Activated T-cell treated with anti-CD3 and anti-CD28 coated beads for 48 hours (primary cell): ENCODE results near the gene GMPPA.
A peak's percentile ranks its signal among the peaks of the same experiment; 100 is the strongest.

Source experiments
- DNase-seq: peaks from one replicate; pipeline ENCODE4 v3.0.0-alpha.2; 2020; ENCODE audit warnings: low read depth

Gene GMPPA

DNA sequence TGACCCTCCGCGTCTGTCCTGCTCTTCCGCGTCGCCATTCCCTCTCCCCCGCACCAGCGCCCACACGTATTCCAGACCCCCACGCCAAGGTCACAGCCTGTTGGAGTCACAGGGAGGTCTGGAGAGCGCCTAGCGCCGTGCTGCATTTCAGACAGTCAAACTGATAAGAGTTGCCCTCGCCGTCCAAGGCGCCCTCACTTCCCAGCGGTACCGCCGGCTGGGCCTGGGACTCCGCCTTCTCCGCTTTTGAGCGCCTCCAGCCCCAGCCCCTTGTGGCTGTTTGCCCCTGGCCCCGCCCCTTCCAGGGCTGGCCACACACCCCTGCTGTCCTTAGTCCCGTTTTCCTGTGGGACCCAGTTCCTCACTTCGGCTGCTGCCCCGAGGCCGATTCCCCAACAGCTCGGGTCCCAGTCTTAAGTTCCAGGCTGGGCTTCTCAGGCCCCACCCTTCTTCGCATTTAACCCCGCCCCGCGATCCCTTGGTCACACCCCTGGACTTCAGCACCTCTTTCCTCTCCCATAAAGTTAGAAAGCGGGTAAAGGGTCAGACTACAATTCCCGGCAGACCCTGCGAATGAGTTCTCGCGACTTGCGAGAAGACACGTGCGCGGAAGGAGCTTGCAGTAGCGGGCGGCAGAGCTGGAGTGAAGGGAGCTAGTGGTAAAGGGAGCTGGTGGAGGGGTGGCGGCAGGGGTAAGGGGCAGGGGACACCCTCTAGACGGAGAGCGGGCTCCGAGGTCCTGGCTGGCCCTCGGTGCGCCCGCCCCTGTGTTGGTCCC lies at the start of gene GMPPA:
Gene GMPPA, plus strand, starts transcription at position 612 of the 778 bp plus-strand sequence. CDS start 1,085 bp downstream, outside the sequence.
- DNase-seq, result peak; percentile 87

DNA sequence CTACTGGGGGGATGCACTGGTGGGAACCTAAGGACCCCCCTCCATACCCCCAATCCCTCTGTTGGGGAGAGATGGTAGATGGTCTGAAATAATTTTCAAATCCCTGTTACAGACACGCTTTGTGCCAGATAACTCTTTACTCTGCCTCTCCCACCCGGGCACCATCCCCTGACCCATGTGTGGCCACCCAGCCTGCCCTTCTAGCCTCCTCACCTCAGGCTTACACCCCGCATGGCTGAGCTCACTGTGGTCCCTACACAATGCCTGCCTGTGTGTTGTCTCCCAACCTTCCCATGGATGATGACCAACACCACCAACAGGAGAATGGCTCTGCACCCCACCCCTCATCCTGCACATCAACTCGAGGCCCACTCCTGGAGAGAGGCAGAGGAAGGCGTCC lies 49.1 kb upstream of the GMPPA start:
- DNase-seq, result no peak

DNA sequence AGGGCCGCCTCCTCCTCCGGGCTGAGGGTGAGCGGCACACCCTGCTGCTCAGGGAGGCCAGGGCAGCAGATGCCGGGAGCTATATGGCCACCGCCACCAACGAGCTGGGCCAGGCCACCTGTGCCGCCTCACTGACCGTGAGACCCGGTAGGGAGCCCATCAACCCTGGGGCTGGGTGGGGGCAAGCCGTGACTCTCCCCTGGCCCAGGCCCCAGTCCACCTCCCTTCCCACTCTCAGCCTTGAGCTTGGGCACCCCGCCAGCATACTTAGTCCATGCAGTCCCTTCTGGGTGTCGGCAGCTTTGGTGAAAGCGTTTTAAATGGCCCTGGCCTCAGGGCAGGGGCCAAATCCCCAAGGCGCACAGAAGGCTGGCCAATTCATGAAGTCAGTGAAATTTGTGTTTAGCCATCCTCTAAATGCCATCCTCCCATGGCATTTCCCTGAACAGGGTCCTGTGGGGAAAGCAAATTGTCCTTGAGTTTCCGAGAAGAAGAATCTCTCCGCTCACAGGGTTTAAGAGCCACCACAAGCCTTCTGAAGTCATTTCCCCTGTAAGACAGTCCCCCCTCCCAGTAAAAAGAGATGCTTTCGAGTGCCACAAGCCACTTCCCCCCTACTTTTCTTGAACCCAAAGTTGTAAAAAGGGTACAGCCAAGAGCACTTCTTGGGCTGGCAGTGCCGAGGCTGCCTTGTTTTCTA lies 46.9 kb upstream of the GMPPA start:
- no peak for DNase-seq

DNA sequence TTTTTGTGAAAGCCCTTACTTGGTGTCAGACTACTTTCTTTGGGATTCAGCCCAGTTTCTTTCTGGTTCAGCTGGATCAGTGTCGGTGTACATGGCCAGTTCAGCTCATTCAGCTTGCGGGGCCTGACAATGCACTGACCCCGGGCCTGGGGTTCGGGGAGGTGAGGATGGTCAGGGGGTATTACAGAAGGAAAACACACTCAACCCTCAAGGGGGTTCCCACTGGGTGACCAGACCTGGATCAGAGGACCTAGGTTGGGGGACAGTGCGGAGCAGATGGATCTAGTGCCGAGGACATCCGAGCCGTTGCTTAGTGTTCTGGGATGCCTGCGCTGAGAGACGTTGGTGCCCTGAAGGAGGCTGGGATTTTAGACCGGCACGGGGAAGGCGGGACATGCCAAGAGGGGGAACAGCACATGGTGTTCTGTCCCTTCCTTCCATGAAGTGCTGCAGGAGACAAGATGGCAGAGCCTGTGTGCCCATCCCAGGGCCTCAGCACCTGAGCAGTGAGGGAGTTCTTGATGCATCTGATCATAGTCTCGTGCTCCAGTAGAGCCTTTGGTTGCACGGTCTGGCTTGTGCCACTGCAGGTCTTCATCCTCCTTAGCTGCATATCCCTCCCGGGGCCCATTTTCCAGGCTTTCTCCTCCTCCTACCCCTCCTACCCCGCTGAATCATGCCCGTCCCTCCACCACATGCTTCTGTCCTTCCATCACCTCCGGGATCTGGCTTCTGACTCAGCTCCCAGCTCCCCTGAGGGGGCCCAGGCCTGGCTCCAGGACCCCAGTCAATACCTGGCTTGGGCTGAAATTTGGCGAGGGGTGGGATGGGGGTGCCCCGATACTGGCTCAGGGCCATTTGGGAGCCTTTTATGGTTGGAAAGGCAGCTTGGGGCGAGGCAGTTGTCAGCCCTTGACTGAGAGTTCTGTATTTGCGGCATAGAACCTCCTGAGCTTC lies 46.1 kb upstream of the GMPPA start:
- DNase-seq, result no peak

DNA sequence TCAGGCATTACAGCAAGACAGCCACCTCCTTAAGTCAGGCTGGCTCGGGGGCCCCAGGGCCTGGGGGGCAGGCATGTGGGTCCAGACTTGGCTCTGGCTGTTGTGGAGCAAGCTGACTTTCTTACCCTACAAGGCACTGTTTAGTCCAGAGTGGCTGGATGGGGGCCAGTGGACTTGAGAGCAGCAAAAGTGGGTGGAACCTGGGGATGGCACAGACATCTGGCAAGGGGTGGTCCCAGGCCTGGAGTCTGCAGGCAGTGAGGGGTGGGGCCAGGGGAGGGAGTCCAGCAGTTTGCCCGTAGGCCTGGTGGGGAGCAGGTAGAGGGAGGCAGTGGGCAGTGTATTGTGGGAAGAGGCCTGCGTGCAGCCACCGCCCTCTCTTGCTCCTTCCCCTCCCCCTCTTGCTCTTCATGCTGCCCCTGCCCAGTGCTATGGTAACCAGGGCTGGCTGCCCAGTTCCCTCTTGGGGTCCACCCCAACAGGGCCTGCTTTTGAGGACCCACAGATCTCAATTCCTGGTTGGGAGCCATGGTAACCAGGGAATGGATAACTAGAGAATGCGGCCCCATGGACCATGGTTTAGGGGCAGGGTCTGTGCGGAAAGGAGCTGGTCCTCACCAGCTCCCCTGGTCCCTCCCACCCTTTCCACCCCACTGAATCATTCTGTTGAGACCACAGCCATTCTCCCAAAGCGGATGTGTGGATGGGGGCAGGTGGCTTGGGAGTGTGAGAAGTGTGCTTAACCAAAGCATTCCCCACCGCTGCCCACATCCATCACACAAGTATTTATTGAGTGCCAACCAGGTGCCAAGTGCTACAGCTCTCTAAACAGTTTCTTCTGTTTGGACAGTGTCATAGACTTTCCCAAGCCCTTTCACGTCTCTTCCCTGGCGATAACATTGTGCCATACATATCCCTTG lies 44.8 kb upstream of the GMPPA start:
- no peak for DNase-seq

DNA sequence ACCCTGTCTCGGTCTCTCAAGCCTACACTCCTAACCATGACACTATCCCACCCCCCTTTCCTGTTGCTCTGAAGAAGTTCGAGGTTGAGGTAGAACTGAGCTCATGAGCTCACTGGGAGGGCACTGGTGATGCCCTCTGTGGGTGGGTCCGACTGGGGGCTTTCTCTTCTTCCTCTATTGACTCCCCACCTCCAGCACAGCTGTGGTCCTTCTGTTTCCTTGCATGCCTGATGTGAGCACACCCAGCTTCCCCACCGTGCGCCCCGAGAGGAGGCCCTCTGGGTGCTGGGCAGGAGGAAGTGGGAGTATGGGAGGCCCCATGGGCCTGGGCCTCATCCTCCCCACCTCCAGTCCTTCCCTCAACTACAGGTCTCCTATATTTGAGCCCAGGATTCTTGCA lies 43.1 kb upstream of the GMPPA start:
- DNase-seq, result no peak

DNA sequence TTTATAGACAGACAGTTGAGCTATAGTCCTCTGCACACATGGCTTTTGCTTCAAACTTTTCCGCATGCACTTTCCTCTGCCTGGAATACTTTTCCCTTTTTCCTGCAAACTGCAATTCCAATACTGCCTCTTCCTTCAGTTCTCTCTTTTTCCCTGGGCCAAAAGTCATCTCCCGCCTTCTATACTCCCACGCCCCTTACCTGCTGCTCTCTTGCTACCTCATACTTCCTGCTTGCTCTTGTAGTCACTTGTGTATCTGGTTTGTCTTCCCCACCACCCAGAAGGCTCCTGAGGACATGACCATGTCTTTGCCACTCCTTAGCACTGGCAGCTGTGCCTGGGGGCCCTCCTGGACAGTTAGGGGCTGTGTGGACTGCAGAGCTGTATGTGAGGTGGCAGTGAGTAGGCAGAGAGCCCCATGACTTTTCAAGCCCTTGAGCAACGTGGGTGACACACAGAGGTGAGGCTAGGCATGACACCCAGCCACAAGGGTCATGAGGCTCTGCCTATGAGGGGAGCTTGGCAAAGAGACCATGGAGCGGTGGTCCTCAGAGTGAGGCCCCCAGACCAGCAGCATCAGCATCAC lies 40.8 kb upstream of the GMPPA start:
- no peak for DNase-seq

DNA sequence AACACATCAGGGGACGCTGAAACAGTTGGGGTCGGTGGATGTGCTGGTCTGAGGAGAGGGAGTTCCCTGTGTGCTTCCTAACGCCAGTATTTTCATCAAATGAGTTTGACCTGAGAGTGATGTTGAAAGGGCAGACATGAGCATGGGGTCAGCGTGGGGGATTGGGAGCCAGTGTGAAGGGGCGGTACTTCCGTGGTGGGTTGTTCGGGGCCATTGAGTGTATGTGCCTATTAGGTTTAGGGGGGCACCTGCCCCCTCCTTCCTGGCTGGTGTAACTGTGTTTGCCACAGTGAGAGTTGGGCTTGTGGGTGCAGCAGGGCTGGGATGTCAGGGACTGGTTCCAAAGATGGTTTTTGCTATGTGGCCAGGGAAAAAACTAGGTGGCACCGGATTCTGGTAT lies 39.7 kb upstream of the GMPPA start:
- no peak for DNase-seq

DNA sequence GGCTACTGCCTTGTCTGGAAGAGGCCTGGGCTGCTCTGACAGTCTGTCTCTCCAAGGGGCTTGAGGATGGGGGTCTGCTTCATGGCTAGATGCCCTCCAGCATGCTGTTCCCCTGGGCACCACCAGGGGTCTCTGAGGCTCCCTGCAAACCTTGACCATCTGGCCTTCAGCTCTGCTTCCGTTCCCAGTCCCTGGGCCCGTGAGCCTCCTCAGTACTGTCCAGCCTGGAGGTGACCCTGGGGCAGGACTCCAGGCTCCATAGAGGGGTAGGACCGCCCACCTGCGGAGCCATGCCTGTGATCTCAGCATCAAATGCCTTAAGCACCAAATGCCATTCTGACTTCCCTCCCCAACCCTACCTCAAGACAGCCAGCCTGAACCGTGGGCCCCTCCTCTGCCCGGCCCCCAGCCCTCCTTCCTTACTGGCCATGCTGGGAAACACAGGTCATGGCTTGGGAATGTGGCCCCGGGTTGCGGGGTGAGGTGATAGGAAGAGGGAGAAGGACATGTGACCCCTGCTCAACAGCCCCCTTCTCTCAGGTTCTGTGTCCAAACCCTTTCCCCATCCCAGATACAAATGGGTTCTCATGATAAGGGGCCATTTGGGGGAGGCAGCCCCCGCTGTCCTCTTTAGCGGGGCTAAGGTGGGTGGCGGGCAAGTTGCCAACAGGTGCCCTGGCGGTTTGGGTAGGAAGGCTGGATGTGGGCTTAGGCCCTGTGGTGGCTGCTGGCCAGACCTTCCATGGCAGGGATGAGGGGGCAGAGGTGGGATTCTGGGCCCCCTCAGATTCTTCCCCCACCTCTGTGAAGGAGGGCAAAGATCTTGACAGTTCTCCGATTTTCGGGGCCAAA lies 39.0 kb upstream of the GMPPA start:
- DNase-seq, result peak; percentile 38

DNA sequence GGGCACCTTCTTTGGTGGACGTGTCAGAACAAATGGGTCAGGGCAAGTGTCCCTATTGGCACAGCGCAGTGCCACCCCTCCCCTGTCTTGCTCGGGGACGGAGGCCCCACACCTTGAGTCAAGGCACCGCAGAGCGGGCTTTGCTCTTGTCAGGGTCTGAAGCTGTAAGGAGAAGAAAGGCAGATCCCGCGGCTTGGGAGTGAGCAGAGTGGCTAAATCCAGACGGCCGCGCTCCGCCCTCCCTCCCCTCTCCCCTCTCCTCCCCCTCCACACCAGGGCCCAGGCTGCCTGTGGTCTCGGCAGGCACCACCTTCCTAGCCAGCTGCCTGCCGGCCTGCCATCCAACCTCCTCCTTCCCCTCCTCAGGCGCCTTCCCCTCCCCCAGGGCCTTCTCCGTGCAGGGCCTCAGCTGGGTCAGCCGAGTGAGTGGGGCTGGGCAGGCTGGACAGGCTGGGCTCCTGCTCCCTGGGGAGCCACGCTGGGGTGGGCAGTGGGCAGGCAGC lies 38.2 kb upstream of the GMPPA start:
- no peak for DNase-seq

DNA sequence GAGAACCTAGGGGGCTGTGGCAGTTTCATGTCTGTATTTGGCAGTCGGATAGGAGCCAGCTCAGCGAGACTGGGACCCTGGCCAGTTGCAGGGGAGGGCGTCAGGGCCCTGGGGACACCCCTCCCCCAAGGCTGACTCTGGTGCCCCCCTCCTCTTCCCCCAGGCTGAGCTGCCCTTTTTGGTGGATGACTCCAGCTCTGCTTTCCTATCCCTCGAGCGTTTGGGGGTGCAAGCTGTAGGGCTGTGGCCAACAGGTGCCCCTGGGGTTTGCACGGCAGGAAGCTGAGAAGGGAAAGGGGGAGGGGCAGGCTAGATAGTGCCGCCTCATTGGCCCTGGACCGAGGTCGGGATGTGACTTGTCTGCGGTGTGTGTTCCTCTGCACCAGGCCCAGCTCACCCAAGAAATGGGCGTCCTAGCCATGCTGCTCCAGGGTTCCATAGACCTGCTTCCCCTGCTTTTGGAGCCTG lies 37.6 kb upstream of the GMPPA start:
- no peak for DNase-seq

DNA sequence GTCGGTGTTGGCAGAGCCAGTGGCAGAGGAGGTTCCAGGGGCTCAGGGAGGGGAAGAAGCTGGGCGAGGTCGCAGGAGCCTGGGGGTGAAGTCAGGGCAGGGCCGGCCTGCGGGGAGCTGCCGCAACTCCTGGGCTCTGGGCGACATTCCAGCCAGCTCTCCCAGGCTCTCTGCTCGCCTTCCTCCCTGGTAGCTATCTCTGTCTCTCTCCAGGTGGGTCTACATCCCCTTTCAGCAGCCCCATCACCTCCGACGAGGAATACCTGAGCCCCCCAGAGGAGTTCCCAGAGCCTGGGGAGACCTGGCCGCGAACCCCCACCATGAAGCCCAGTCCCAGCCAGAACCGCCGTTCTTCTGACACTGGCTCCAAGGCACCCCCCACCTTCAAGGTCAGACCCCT lies 37.0 kb upstream of the GMPPA start:
- no peak for DNase-seq

DNA sequence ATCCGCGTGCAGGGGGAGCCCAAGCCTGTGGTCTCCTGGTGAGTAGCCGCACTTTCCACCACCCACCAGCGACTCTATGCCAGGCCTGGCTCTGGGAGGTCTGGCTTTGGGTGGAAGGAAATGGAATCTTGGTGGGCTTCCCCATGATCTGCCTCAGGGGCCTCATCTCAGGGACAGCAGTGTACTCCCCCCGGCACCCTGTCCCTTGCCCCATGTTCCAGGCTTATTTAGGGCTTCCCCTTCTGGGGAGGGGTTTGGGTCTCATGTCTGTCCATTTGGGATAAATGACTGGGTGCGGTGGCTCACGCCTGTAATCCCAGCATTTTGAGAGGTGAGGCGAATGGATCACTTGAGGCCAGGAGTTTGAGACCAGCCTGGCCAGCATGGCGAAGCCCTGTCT lies 36.3 kb upstream of the GMPPA start:
- DNase-seq, result no peak

DNA sequence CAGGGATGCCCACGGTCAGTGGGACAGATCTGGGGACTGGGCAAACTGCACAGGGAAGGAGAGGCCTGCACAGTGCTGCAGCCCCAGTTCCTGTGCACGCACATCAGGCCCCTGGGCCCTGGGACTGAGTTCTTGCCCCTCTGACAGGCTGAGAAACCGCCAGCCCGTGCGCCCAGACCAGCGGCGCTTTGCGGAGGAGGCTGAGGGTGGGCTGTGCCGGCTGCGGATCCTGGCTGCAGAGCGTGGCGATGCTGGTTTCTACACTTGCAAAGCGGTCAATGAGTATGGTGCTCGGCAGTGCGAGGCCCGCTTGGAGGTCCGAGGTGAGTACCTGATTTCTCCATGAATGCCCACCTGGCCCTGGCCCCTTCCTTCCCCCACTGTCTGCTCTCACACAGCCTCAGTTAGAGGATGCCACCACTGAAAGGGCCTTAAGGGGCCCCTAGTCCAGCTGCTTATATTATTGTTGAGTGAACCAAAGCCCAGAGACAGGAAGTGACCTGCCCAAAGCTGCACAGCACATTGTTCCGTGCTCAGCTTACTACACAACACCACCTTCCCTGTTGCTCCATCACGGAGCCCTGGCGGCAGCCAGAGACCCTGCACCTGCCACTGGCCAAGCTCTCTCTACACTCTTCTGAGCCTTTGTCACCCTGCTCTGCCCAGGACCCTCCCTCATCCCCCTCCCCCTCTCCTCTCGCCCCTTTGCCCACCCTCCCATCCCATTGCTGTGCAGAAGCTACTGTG lies 34.2 kb upstream of the GMPPA start:
- DNase-seq, result no peak

DNA sequence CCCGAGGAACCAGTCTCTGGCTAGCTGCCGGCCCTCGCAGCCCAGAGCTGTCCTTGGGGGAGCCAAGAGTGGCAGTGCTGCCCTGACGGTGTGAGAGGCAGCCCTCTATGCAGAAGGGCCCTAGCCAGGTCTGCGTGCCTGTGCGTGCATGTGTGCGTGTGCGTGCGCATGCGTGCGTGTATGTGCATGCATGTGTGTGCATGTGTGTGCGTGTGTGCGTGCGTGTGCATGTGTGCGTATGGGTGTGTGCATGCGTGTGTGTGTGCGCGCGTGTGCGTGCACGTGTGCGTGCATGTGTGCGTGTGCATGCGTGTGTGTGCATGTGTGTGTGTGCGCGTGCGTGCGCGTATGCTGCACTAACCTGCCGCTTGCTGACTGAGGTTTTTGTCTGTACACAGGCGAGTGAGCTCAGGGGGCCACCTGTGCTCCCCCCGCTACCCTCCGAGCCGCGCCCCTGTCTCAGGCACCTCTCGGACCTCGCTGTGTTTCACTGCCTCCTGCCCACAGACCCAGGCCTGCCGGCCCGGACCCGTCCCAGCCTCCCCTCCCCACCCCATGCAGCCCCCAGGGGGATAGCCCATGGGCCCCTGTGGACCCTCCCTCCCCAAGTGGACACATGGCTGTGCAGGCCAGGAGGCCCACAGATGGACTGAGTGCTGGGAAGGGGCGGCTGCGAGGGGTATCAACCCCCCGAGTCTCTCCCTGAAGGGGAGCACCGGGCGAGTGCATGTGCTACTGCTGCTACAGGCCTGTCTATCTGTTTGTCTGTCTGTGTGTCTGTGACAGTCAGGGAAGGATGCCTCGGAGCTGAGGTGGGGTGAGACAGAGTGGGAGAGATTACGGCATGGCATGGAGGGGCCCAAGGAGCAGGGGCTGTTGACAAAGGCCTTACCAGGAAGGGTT lies 32.8 kb upstream of the GMPPA start:
- DNase-seq, result no peak

DNA sequence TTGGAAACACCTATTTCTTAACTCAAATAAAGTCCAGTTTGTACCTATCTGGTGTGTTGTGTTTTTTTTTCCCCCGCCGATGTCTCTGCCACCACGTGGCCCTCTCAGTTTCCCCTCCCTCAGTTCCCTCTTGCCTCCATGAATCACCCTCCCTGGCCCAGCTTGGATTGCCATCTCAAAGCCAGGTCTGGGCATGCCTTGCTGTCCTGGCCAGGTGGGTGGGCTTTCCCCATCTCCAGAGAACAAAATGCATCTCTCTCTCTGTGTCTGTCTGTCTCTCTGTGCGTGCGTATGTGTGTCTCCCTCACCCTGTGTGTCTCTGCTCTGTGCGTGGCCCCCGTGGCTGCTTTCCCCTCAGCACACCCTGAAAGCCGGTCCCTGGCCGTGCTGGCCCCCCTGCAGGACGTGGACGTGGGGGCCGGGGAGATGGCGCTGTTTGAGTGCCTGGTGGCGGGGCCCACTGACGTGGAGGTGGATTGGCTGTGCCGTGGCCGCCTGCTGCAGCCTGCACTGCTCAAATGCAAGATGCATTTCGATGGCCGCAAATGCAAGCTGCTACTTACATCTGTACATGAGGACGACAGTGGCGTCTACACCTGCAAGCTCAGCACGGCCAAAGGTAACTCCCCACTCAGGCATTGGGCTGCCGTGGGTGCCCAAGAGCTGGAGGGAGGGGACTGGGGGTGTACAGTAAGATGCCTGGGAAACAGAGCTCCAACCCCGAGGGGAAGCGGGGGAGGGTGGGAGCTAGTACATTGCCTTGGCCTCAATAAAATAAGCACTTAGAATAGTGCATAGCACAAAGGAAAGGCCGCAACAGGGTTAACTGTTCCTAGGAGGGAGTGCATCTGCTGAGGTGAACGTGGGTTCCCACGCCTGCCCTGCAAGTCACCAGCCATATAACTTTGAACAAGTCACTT lies 31.6 kb upstream of the GMPPA start:
- no peak for DNase-seq

DNA sequence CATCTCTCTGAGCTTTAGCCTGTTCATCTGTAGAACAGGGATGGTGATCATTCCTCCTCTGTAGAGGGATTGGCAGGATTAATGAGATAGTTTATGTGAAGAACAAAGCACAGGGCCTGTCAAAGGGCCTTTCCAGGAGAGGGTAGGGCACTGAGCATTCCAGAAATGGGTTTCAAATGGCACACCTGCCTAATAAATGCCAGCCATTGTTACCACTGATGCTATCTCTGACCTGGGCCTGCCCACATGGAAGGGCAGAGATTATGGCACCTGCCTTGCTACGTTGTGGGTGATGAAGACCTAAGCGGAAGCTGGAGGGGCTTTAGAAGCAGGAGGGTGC lies 31.0 kb upstream of the GMPPA start:
- no peak for DNase-seq
